Measurements from ENCODE around the gene PRDM16.

PRDM16 gene

GRCh38 chr1:3404301-3404700, 335.3 kb downstream of the PRDM16 start:
- no peak for ATAC-seq

GRCh38 chr1:3404801-3405200, 335.8 kb downstream of the PRDM16 start:
- no peak for ATAC-seq
- TF ChIP-seq GLIS3 (CRISPR knock-in tag; IDR thresholded peaks at IDR 0.05), result no peak
- TF ChIP-seq ISL1 (CRISPR knock-in tag; IDR thresholded peaks at IDR 0.05), result no peak
- no peak for TF ChIP-seq ZNF8 (CRISPR knock-in tag; IDR thresholded peaks at IDR 0.05)
- no peak for TF ChIP-seq ZNF70 (CRISPR knock-in tag; IDR thresholded peaks at IDR 0.05)
- TF ChIP-seq SNAI2 (CRISPR knock-in tag; IDR thresholded peaks at IDR 0.05), result no peak
- no peak for TF ChIP-seq OSR1 (CRISPR knock-in tag; IDR thresholded peaks at IDR 0.05)
- no peak for TF ChIP-seq PATZ1 (CRISPR knock-in tag; IDR thresholded peaks at IDR 0.05; ENCODE audit: borderline replicate concordance)
- no peak for TF ChIP-seq RARB (CRISPR knock-in tag; IDR thresholded peaks at IDR 0.05)
- TF ChIP-seq CSRNP3 (CRISPR knock-in tag; IDR thresholded peaks at IDR 0.05), result no peak
- no peak for TF ChIP-seq ARNTL (CRISPR knock-in tag; IDR thresholded peaks at IDR 0.05; ENCODE audit: borderline replicate concordance, low read depth)
- no peak for TF ChIP-seq TSHZ2 (CRISPR knock-in tag; IDR thresholded peaks at IDR 0.05)
- TF ChIP-seq CSDC2 (CRISPR knock-in tag; IDR thresholded peaks at IDR 0.05), result no peak
- TF ChIP-seq POU6F1 (CRISPR knock-in tag; IDR thresholded peaks at IDR 0.05; ENCODE audit: borderline replicate concordance, low read depth), result no peak
- no peak for TF ChIP-seq ZC3H10 (CRISPR knock-in tag; IDR thresholded peaks at IDR 0.05)

More at GRCh38 chr1:3404301-3404700, 335.3 kb downstream of the PRDM16 start:
- TF ChIP-seq PPARA (CRISPR knock-in tag; IDR thresholded peaks at IDR 0.05; ENCODE audit: borderline replicate concordance) (no peak), OSR1 (CRISPR knock-in tag; IDR thresholded peaks at IDR 0.05) (no peak), TOX (CRISPR knock-in tag; IDR thresholded peaks at IDR 0.05; ENCODE audit: borderline replicate concordance) (no peak)

GRCh38 chr1:3405491-3405890, 336.5 kb downstream of the PRDM16 start:
- no peak for ATAC-seq
- TF ChIP-seq ZNF565 (CRISPR knock-in tag; conservative IDR thresholded peaks at IDR 0.05; ENCODE audit: low read depth), result no peak
- no peak for TF ChIP-seq ZNF8 (CRISPR knock-in tag; IDR thresholded peaks at IDR 0.05)
- TF ChIP-seq RARB (CRISPR knock-in tag; IDR thresholded peaks at IDR 0.05), result no peak
- TF ChIP-seq ISL1 (CRISPR knock-in tag; IDR thresholded peaks at IDR 0.05), result no peak
- TF ChIP-seq CREB5 (CRISPR knock-in tag; IDR thresholded peaks at IDR 0.05; ENCODE audit: low read depth), result no peak

GRCh38 chr1:3405974-3406867, 337.2 kb downstream of the PRDM16 start:
- no peak for ATAC-seq
- TF ChIP-seq POU6F1 (CRISPR knock-in tag; IDR thresholded peaks at IDR 0.05; ENCODE audit: borderline replicate concordance, low read depth) (no peak), ZC3H10 (CRISPR knock-in tag; IDR thresholded peaks at IDR 0.05) (no peak), CSRNP3 (CRISPR knock-in tag; IDR thresholded peaks at IDR 0.05) (no peak), PATZ1 (CRISPR knock-in tag; IDR thresholded peaks at IDR 0.05; ENCODE audit: borderline replicate concordance) (no peak), ZFP30 (CRISPR knock-in tag; IDR thresholded peaks at IDR 0.05) (no peak), RARB (CRISPR knock-in tag; IDR thresholded peaks at IDR 0.05) (no peak)
